Ovary (tissue), 9 donors: ENCODE data around the gene SH3PXD2A. TPM values are rescaled to one million over a fixed set of nuclear protein-coding genes. Genes with fewer than 3 reads are reported as not detected.
A peak's percentile ranks its signal among the peaks of the same experiment; 100 is the strongest.

Experiments used
- DNase-seq, 5 donors: peaks; one replicate each; pipeline ENCODE4 v3.0.0-alpha.2; 2019 to 2020
- H3K27ac ChIP-seq, 2 donors: fragments of 200-600 bp; one replicate each; pipeline versions ENCODE4 v1.5.1 to v1.8.0; 2019 to 2022
- H3K27me3 ChIP-seq: fragments of 200-600 bp; one replicate; pipeline ENCODE4 v1.8.0; 2022
- H3K36me3 ChIP-seq: fragments of 200-600 bp; sonication (generic); one replicate; pipeline ENCODE4 v1.5.1; 2019
- H3K4me1 ChIP-seq: one replicate; pipeline ENCODE4 v1.8.1; 2013; ENCODE audit warnings: mild to moderate bottlenecking, moderate library complexity; ENCODE audit not compliant: insufficient read depth
- H3K4me3 ChIP-seq: fragments of 200-600 bp; sonication (generic); one replicate; pipeline ENCODE4 v1.5.1; 2017
- H3K9me3 ChIP-seq, 2 donors: fragments of 200-600 bp in 1 of 2; sonication (generic) in 1 of 2; one replicate each; pipeline versions ENCODE4 v1.5.1 to v1.8.1; 2013 to 2019; ENCODE audit warnings: mild to moderate bottlenecking in 1 of 2, moderate library complexity in 1 of 2
- EP300 ChIP-seq: sonication (generic); formaldehyde crosslinking; IDR thresholded peaks from one replicate; pipeline ENCODE4 v1.6.1; 2017; ENCODE audit warnings: antibody characterized with exemption
- POLR2A ChIP-seq: fragments of 450-650 bp; IDR thresholded peaks from one replicate; pipeline ENCODE4 v1.6.1; 2017; ENCODE audit warnings: antibody characterized with exemption, mild to moderate bottlenecking, moderate library complexity
- WGBS, 3 donors: extraction: QIAGEN DNeasy Blood & Tissue Kit in 1 of 3; methylation state at CpG; one replicate each; pipeline versions ENCODE4 v1.1.5 to v1.1.7; 2013 to 2017; 5-methylcytosine and 5-hydroxymethylcytosine counted together
- intact Hi-C, 4 donors: fragments of 100-400 bp; cut with DNase I; formaldehyde crosslinking; loops; one replicate each; pipeline versions ENCODE4 v1.11.0 to v1.15.1; 2022 to 2023
- polyA plus RNA-seq, 2 donors: library from polyadenylated mRNA; stranded (reverse); fragments of 200-250 nt in 1 of 2; fragments of 350-450 nt in 1 of 2; fragmentation: Illumina TruSeq in 1 of 2; extraction: RNeasy Lipid Tissue Mini Kit (QIAGEN cat#74804) in 1 of 2; gene quantifications; one replicate each; pipeline ENCODE4 v1.2.3, GENCODE V29; 2013 to 2014
- total RNA-seq, 7 donors: library from RNA; depleted of rRNA in 2 of 7; stranded (reverse); fragments of >200 nt in 2 of 7; fragmentation: NEBNext Ultra II Directional in 3 of 7; extraction: Animal tissue kit (Norgen Biotek cat#: 25700) in 3 of 7; gene quantifications; one replicate each; pipeline versions ENCODE4 v1.1.0 to v1.2.4, GENCODE V29; 2016 to 2023
- TF ChIP-seq, protein P1 (sequence below), 3 donors: fragments of 450-650 bp in 2 of 3; fragments of 200-600 bp in 1 of 3; IDR thresholded peaks; one replicate each; pipeline versions ENCODE4 v1.5.1 to v1.8.0; 2016 to 2022; ENCODE audit warnings: antibody characterized with exemption in 3 of 3, mild to moderate bottlenecking in 1 of 3
- donor health status: DM: no; HTN: no; CAD: no; lungs with moderate emphysema.
- donor health status: DM: no; HTN: no; CAD: no.
- donor health status: Bipolar disorder and iron deficiency.
- donor health status: DM: yes; HTN: yes; CAD: no.
- donor health status: DM: no; HTN: no; CAD: no.
- donor health status: DM: yes; HTN: yes; CAD: no.

Gene SH3PXD2A
- total and polyA plus RNA-seq, 9 donors = 15.3 to 82.9 (median 52.2) TPM

DNA sequence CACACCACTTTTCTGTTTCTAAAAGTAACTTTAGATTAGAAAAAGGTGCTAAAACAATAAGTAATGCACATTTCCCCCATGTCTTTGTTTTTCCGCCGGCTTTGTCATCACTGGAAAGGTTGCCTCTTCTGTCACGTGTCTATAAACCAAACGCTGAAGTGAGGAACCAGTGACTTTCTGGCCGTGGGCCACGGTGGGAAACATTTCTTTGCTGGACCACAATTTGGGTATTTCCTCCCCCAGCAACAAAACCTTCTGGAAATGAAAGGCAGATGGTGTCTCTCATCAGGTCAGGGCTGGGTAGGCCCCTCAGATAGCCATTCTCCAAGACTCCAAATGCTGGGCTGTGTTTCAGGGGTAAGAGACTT is 174.5 kb downstream of the SH3PXD2A start:
- no peaks in the 10 kb centered on the region for H3K9me3 ChIP-seq
- DNase-seq = no peak
- H3K4me3 ChIP-seq = no peak overlapping the region
- no peak for TF ChIP-seq EP300
- TF ChIP-seq, protein P1, sequence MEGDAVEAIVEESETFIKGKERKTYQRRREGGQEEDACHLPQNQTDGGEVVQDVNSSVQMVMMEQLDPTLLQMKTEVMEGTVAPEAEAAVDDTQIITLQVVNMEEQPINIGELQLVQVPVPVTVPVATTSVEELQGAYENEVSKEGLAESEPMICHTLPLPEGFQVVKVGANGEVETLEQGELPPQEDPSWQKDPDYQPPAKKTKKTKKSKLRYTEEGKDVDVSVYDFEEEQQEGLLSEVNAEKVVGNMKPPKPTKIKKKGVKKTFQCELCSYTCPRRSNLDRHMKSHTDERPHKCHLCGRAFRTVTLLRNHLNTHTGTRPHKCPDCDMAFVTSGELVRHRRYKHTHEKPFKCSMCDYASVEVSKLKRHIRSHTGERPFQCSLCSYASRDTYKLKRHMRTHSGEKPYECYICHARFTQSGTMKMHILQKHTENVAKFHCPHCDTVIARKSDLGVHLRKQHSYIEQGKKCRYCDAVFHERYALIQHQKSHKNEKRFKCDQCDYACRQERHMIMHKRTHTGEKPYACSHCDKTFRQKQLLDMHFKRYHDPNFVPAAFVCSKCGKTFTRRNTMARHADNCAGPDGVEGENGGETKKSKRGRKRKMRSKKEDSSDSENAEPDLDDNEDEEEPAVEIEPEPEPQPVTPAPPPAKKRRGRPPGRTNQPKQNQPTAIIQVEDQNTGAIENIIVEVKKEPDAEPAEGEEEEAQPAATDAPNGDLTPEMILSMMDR (IDR thresholded peaks at IDR 0.05) = no peak
- TF ChIP-seq POLR2A = no peak
- H3K4me1 ChIP-seq = peaks cover 18% of the 10 kb centered on the region
- H3K27ac ChIP-seq = no peak overlapping the region
- WGBS, 3 donors = 79 to 80% (median 79%) methylated on average over 6 of the region's 6 CpGs
- intact Hi-C loops = loop anchor here in 1 of 4 donors (10.0 kb wide), 2 partner anchors 186 to 266 kb away; partner anchors contain the start of gene NEURL1
- no peaks in the 10 kb centered on the region for H3K36me3 ChIP-seq
- H3K27me3 ChIP-seq = no peaks in the 10 kb centered on the region

DNA sequence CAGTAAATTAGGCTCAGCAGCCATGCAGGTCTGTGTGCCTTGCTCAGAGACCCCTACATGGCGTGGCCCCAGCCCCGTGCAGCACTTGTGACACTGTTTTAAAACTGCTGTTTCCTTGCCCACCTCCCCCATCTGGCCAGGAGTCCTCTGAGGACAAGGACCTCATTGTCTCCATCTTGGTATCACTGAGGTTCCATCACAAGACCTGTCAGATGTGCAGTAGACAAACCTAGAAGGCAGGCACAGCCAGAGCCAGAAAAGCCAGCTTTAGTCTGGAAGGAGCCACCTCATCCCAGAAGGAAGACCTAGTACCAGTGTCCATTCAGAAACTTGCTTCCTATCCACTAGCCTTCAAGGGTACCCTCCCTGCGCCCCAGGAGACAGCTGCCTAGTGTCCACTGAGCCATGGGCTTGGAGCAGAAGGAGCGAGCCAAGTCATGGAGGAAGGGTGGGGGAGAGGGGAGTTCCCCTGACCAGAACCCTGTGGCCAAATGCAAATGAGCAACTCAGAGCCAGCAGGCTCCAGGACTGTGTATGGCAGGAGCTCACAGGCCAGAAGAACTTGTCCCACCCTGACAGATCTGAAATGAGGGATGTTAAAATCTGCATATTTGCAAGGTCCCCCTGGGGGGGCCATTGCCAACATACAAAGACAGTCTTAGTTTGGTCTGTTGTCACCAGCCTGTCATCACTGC is 176.1 kb downstream of the SH3PXD2A start:
- no peak for TF ChIP-seq POLR2A
- TF ChIP-seq, protein P1 (IDR thresholded peaks at IDR 0.05) = no peak
- no peak for TF ChIP-seq EP300
- peak overlapping the region; percentile 49 to 73 for H3K27ac ChIP-seq
- peaks cover 18% of the 10 kb centered on the region for H3K4me1 ChIP-seq
- intact Hi-C loops = no loop called here
- no peaks in the 10 kb centered on the region for H3K27me3 ChIP-seq
- WGBS, 3 donors = 82 to 91% (median 87%) methylated on average over 4 of the region's 4 CpGs
- no peaks in the 10 kb centered on the region for H3K36me3 ChIP-seq
- H3K4me3 ChIP-seq = no peak overlapping the region
- DNase-seq = no peak
- no peaks in the 10 kb centered on the region for H3K9me3 ChIP-seq

DNA sequence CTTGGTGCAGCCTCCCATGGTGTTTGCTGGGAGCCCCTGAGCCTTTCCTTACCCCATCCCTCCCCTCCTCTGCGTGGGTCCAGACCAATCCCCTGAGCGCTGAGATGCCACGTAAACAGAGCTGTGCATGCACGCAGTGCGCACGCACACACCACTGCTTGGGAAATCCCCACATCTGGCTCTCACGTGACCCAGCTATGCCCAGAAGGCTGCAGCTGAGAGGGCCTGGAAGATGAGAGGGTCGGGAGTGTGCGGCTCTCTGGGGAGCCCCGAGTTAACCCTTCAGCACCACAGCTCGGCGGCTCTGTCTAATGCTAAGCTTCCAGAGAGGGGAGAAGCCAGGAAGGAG is 177.2 kb downstream of the SH3PXD2A start:
- DNase-seq = peak; percentile 91 to 95 (median 93)
- intact Hi-C loops = no loop called here
- Histone ChIP-seq H3K27ac (peak overlapping the region; percentile 73 to 88), H3K27me3 (no peaks in the 10 kb centered on the region), H3K36me3 (no peaks in the 10 kb centered on the region), H3K9me3 (no peaks in the 10 kb centered on the region), H3K4me3 (peak overlapping the region; percentile 36), H3K4me1 (peaks cover 18% of the 10 kb centered on the region)
- WGBS, 3 donors = 1 to 7% (median 1%) methylated on average over 12 of the region's 12 CpGs
- TF ChIP-seq POLR2A (peak; percentile 50), EP300 (no peak)

DNA sequence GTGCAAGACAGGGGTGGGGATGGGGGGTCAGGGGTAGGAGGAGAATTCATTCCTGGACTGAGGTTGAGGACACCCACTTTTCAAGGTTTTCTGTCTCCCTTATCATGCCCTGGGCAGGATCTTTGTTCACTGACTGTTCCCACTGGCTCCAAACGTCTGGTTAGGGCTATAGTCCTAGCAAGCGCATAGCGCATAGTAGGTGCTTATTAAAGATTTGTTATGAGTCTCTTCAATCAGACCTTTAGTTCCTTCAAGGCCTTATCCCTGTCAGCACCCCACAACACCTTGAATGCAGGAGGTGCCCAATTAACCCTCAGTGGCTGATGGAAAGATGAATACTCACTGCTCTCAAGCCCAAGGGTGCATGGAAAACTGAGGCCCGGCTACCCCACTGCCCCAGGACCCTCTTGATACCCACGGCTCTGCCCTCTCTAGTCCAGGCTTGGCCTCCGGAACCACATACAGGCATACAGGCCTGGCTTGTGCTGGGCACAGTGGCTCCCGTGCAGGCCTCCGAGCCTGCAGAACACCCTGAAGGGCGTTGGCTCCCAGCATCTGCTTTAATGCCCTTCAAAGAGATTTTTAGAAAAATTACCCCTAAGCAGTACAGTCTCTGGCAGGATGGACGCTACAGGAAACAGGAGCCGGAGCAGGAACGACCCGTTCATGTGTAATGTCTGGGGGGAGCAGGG is 177.7 kb downstream of the SH3PXD2A start:
- Histone ChIP-seq H3K27me3 (no peaks in the 10 kb centered on the region), H3K36me3 (no peaks in the 10 kb centered on the region), H3K4me3 (peak overlapping the region; percentile 36), H3K9me3 (no peaks in the 10 kb centered on the region), H3K4me1 (peaks cover 18% of the 10 kb centered on the region), H3K27ac (peak overlapping the region; percentile 73 to 88)
- 14 to 22% (median 16%) methylated on average over 13 of the region's 13 CpGs for WGBS, 3 donors
- intact Hi-C loops = no loop called here
- DNase-seq = peak in 2 of 5 donors; percentile 40 to 44
- peak; percentile 34 for TF ChIP-seq EP300
- no peak for TF ChIP-seq POLR2A

DNA sequence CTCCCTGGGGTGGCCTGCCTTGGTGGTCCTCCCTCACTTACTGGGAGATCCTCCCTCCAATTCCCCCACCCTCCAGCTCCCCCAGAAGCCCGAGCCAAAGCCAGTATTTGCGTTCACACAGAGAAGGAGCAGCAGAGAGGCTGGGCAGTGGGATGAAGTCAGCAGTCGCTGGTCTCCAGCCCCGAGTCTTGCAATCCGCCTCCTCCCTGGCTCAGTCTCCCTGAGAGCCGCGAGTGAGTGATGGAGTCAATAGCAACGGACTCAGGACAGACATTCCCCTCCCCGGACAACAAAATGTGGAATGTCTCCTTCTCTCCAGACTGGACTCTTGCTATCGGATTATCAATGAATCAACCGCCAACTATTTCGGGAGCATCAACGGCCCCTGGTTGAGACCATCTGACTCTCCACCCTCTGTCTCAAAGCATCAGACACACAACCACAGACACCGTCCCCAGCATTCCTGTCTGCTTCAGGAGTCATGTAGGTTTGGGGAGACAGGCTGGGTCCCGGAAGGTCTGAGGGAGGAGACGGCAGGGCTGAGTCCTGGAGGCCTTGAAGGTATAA is 178.4 kb downstream of the SH3PXD2A start:
- peak in 4 of 5 donors; percentile 54 to 70 (median 62) for DNase-seq
- H3K27me3 ChIP-seq = no peaks in the 10 kb centered on the region
- WGBS, 3 donors = 15 to 21% (median 18%) methylated on average over 16 of the region's 16 CpGs
- intact Hi-C loops = no loop called here
- peak overlapping the region; percentile 73 to 88 for H3K27ac ChIP-seq
- peak overlapping the region; percentile 36 for H3K4me3 ChIP-seq
- no peaks in the 10 kb centered on the region for H3K9me3 ChIP-seq
- no peaks in the 10 kb centered on the region for H3K36me3 ChIP-seq
- H3K4me1 ChIP-seq = peaks cover 18% of the 10 kb centered on the region
- TF ChIP-seq, protein P1 (IDR thresholded peaks at IDR 0.05) = no peak
- no peak for TF ChIP-seq EP300
